Activated CD8-positive, alpha-beta memory T cell treated with anti-CD3 and anti-CD28 coated beads, Interleukin-2, amount 10 ng/mL, durations not matched to agents 7 days and 5 days (primary cell): ENCODE data around the gene UBAP2L. TPM values are rescaled to one million over a fixed set of nuclear protein-coding genes. Genes with fewer than 3 reads are reported as not detected.
A peak's percentile ranks its signal among the peaks of the same experiment; 100 is the strongest.
"Not testable (repeated sequence)": the region's sequence is repeated elsewhere in the genome, so short reads cannot be mapped to it uniquely, and the experiment has no call there.

Experiments used
- ATAC-seq: fragments of 150-1000 bp; cut with Tn5 transposase; one replicate; pipeline ENCODE4 v1.10.0; 2021; ENCODE audit warnings: moderate library complexity
- CTCF ChIA-PET: fragments of 350-600 bp; sonication (Branson Sonifier 250); formaldehyde crosslinking; loops from one replicate; lab custom pipeline; 2021; ENCODE audit warnings: antibody characterized with exemption; lab: Charles Lee
- DNase-seq: peaks from one replicate; pipeline ENCODE4 v3.0.0-alpha.2; 2020
- H3K27ac Mint-ChIP-seq: one replicate; pipeline ENCODE4 v1.8.0; 2021; ENCODE audit warnings: mild to moderate bottlenecking, mixed read lengths
- H3K27me3 Mint-ChIP-seq: one replicate; pipeline ENCODE4 v1.8.0; 2021; ENCODE audit warnings: mixed read lengths
- H3K36me3 Mint-ChIP-seq: one replicate; pipeline ENCODE4 v1.8.0; 2021; ENCODE audit warnings: mild to moderate bottlenecking, mixed read lengths
- H3K4me1 Mint-ChIP-seq: one replicate; pipeline ENCODE4 v1.8.0; 2021; ENCODE audit warnings: mixed read lengths
- H3K4me3 Mint-ChIP-seq: one replicate; pipeline ENCODE4 v1.8.0; 2021; ENCODE audit warnings: mild to moderate bottlenecking, moderate library complexity, mixed read lengths
- H3K9me3 Mint-ChIP-seq: one replicate; pipeline ENCODE4 v1.8.0; 2022; ENCODE audit warnings: low read depth, mixed read lengths
- total RNA-seq, 2 experiments: library from RNA; stranded (reverse); gene quantifications; one replicate each; pipeline ENCODE4 v1.2.3, GENCODE V29; 2021

The UBAP2L gene
- total RNA-seq, 2 experiments from 2014 or later, result 162 to 201 TPM

GRCh38 chr1:154208677-154209388 lies 11.9 kb upstream of the UBAP2L start:
- Mint-ChIP-seq H3K9me3 (no peaks in the 10 kb centered on the region), H3K27me3 (no peaks in the 10 kb centered on the region), H3K36me3 (peaks cover 37% of the 10 kb centered on the region), H3K4me1 (peaks cover 16% of the 10 kb centered on the region), H3K4me3 (no peak overlapping the region), H3K27ac (peak overlapping the region; percentile 59)
- CTCF ChIA-PET, result interaction anchor here (0.6 kb wide), 1 partner anchor 320 kb away, joined by 3 read pairs; no protein-coding TSS in a partner anchor
- no peak for DNase-seq
- ATAC-seq, result no peak

GRCh38 chr1:154212083-154212482 lies 8.7 kb upstream of the UBAP2L start:
- ATAC-seq, result no peak
- H3K27ac Mint-ChIP-seq, result no peak overlapping the region
- no peaks in the 10 kb centered on the region for H3K27me3 Mint-ChIP-seq
- no peak for DNase-seq
- H3K36me3 Mint-ChIP-seq, result peaks cover 38% of the 10 kb centered on the region
- H3K4me3 Mint-ChIP-seq, result no peak overlapping the region
- CTCF ChIA-PET, result no interaction called here
- peaks cover 21% of the 10 kb centered on the region for H3K4me1 Mint-ChIP-seq
- no peaks in the 10 kb centered on the region for H3K9me3 Mint-ChIP-seq

- CTCF ChIA-PET, result interaction anchor here (0.8 kb wide), 1 partner anchor 14 kb away, joined by 4 read pairs; no protein-coding TSS in a partner anchor
- ATAC-seq (no peak), DNase-seq (no peak)
- H3K4me1 Mint-ChIP-seq, result peaks cover 31% of the 10 kb centered on the region
- H3K4me3 Mint-ChIP-seq, result no peak overlapping the region
- no peaks in the 10 kb centered on the region for H3K27me3 Mint-ChIP-seq
- peaks cover 46% of the 10 kb centered on the region for H3K36me3 Mint-ChIP-seq
- no peaks in the 10 kb centered on the region for H3K9me3 Mint-ChIP-seq
- H3K27ac Mint-ChIP-seq, result peak overlapping the region; percentile 26
Measured at GRCh38 chr1:154213274-154213673, 7.5 kb upstream of the UBAP2L start.

- peak overlapping the region; percentile 13 for H3K27ac Mint-ChIP-seq
- peaks cover 54% of the 10 kb centered on the region for H3K4me1 Mint-ChIP-seq
- ATAC-seq, result no peak
- no peaks in the 10 kb centered on the region for H3K27me3 Mint-ChIP-seq
- H3K4me3 Mint-ChIP-seq, result peak overlapping the region; percentile 99
- peaks cover 2% of the 10 kb centered on the region for H3K9me3 Mint-ChIP-seq
- no peak for DNase-seq
- peaks cover 55% of the 10 kb centered on the region for H3K36me3 Mint-ChIP-seq
- CTCF ChIA-PET, result interaction anchor here (0.6 to 2.5 kb wide), 6 partner anchors 19 to 295 kb away, joined by 3 to 8 read pairs (median 6); partner anchors contain the start of genes ATP8B2 and HAX1
Measured at GRCh38 chr1:154218545-154218944, 2.2 kb upstream of the UBAP2L start.

- peak overlapping the region; percentile 99 for H3K4me3 Mint-ChIP-seq
- DNase-seq, result no peak
Measured at GRCh38 chr1:154219541-154219940, 1.2 kb upstream of the UBAP2L start.

GRCh38 chr1:154220970-154221277 lies 169 bp downstream of the UBAP2L start:
- Mint-ChIP-seq H3K36me3 (peaks cover 68% of the 10 kb centered on the region), H3K27me3 (no peaks in the 10 kb centered on the region), H3K4me3 (peak overlapping the region; percentile 99), H3K9me3 (peaks cover 2% of the 10 kb centered on the region), H3K27ac (peak overlapping the region; percentile 93), H3K4me1 (peaks cover 68% of the 10 kb centered on the region)
- CTCF ChIA-PET, result interaction anchor here (0.6 to 2.9 kb wide), 6 partner anchors 22 to 114 kb away, joined by 3 to 9 read pairs (median 4); no protein-coding TSS in a partner anchor
- DNase-seq, result no peak
- no peak for ATAC-seq

More at GRCh38 chr1:154219541-154219940, 1.2 kb upstream of the UBAP2L start:
- CTCF ChIA-PET, result interaction anchor here (1.0 to 2.9 kb wide), 9 partner anchors 20 to 274 kb away, joined by 3 to 9 read pairs (median 4); partner anchors contain the start of genes ATP8B2 and HAX1
- no peak for ATAC-seq
- Mint-ChIP-seq H3K4me1 (peaks cover 60% of the 10 kb centered on the region), H3K27me3 (no peaks in the 10 kb centered on the region), H3K36me3 (peaks cover 57% of the 10 kb centered on the region), H3K27ac (peak overlapping the region; percentile 93), H3K9me3 (peaks cover 2% of the 10 kb centered on the region)

GRCh38 chr1:154221278-154222001 lies 685 bp downstream of the UBAP2L start:
- Mint-ChIP-seq H3K36me3 (peaks cover 72% of the 10 kb centered on the region), H3K9me3 (peaks cover 2% of the 10 kb centered on the region), H3K27me3 (no peaks in the 10 kb centered on the region), H3K4me1 (peaks cover 68% of the 10 kb centered on the region), H3K4me3 (peak overlapping the region; percentile 99), H3K27ac (peak overlapping the region; percentile 93)
- ATAC-seq, result peak; percentile 45
- peak; percentile 84 for DNase-seq
- CTCF ChIA-PET, result interaction anchor here (1.1 to 2.9 kb wide), 4 partner anchors 22 to 114 kb away, joined by 4 to 9 read pairs (median 6); no protein-coding TSS in a partner anchor

GRCh38 chr1:154222518-154222917 lies 1.8 kb downstream of the UBAP2L start:
- ATAC-seq, result no peak
- Mint-ChIP-seq H3K4me3 (peak overlapping the region; percentile 99), H3K9me3 (peaks cover 2% of the 10 kb centered on the region), H3K4me1 (peaks cover 68% of the 10 kb centered on the region), H3K27ac (peak overlapping the region; percentile 93), H3K27me3 (no peaks in the 10 kb centered on the region), H3K36me3 (peaks cover 76% of the 10 kb centered on the region)
- no peak for DNase-seq
- CTCF ChIA-PET, result interaction anchor here (1.1 to 2.9 kb wide), 3 partner anchors 23 to 112 kb away, joined by 3 to 9 read pairs (median 4); no protein-coding TSS in a partner anchor

GRCh38 chr1:154222918-154223317 lies 2.2 kb downstream of the UBAP2L start:
- CTCF ChIA-PET, result interaction anchor here (1.0 to 1.3 kb wide), 4 partner anchors 24 to 112 kb away, joined by 3 to 5 read pairs (median 4); partner anchors contain the start of gene HAX1
- H3K4me3 Mint-ChIP-seq, result peak overlapping the region; percentile 51
- H3K4me1 Mint-ChIP-seq, result peaks cover 64% of the 10 kb centered on the region
- H3K9me3 Mint-ChIP-seq, result peaks cover 2% of the 10 kb centered on the region
- H3K27ac Mint-ChIP-seq, result peak overlapping the region; percentile 68
- DNase-seq (no peak), ATAC-seq (no peak)
- peaks cover 76% of the 10 kb centered on the region for H3K36me3 Mint-ChIP-seq
- H3K27me3 Mint-ChIP-seq, result no peaks in the 10 kb centered on the region

- H3K36me3 Mint-ChIP-seq, result peaks cover 74% of the 10 kb centered on the region
- CTCF ChIA-PET, result interaction anchor here (1.0 to 1.3 kb wide), 3 partner anchors 24 to 111 kb away, joined by 3 to 5 read pairs (median 3); partner anchors contain the start of gene HAX1
- peaks cover 2% of the 10 kb centered on the region for H3K9me3 Mint-ChIP-seq
- H3K27ac Mint-ChIP-seq, result peak overlapping the region; percentile 33
- H3K4me3 Mint-ChIP-seq, result no peak overlapping the region
- H3K4me1 Mint-ChIP-seq, result peaks cover 57% of the 10 kb centered on the region
- ATAC-seq, result no peak
- H3K27me3 Mint-ChIP-seq, result no peaks in the 10 kb centered on the region
- DNase-seq, result no peak
Measured at GRCh38 chr1:154223621-154224020, 2.9 kb downstream of the UBAP2L start.

GRCh38 chr1:154225370-154225769 lies 4.6 kb downstream of the UBAP2L start:
- H3K9me3 Mint-ChIP-seq, result peaks cover 2% of the 10 kb centered on the region
- H3K4me1 Mint-ChIP-seq, result peaks cover 47% of the 10 kb centered on the region
- ATAC-seq (no peak), DNase-seq (no peak)
- peaks cover 66% of the 10 kb centered on the region for H3K36me3 Mint-ChIP-seq
- CTCF ChIA-PET, result interaction anchor here (1.0 kb wide), 1 partner anchor 26 kb away, joined by 4 read pairs; no protein-coding TSS in a partner anchor
- no peak overlapping the region for H3K27ac Mint-ChIP-seq
- no peak overlapping the region for H3K4me3 Mint-ChIP-seq
- no peaks in the 10 kb centered on the region for H3K27me3 Mint-ChIP-seq

- not testable (repeated sequence) for ATAC-seq, H3K27ac Mint-ChIP-seq, H3K9me3 Mint-ChIP-seq, DNase-seq, H3K4me3 Mint-ChIP-seq, H3K4me1 Mint-ChIP-seq, H3K27me3 Mint-ChIP-seq
- CTCF ChIA-PET, result interaction anchor here (0.5 to 2.0 kb wide), 2 partner anchors 46 to 104 kb away, joined by 4 to 5 read pairs; no protein-coding TSS in a partner anchor
- H3K36me3 Mint-ChIP-seq, result peaks cover 60% of the 10 kb centered on the region
Measured at GRCh38 chr1:154231112-154231511, 10.4 kb downstream of the UBAP2L start.

GRCh38 chr1:154233127-154233526 lies 12.4 kb downstream of the UBAP2L start:
- ATAC-seq, H3K4me3 Mint-ChIP-seq, H3K27ac Mint-ChIP-seq, DNase-seq, CTCF ChIA-PET, H3K27me3 Mint-ChIP-seq, H3K4me1 Mint-ChIP-seq, H3K9me3 Mint-ChIP-seq: not testable (repeated sequence)
- H3K36me3 Mint-ChIP-seq, result peaks cover 60% of the 10 kb centered on the region
